B cell (primary cell): Measurements from ENCODE around the gene POLN. TPM values are rescaled to one million over a fixed set of nuclear protein-coding genes. Genes with fewer than 3 reads are reported as not detected.

Experiments
- ATAC-seq: fragments of 200-7000 bp; cut with Tn5 transposase; one replicate; pipeline ENCODE4 v1.10.0; 2021; ENCODE audit warnings: low read depth, mild to moderate bottlenecking, moderate number of reproducible peaks, moderate library complexity
- CTCF ChIA-PET: fragments of 350-600 bp; sonication (Branson Sonifier 250); formaldehyde crosslinking; loops from one replicate; lab custom pipeline; 2021; ENCODE audit warnings: antibody characterized with exemption, inconsistent platforms; lab: Charles Lee
- POLR2A ChIA-PET: fragments of 350-600 bp; sonication (Branson Sonifier 250); formaldehyde crosslinking; loops from one replicate; lab custom pipeline; 2021; ENCODE audit warnings: antibody characterized with exemption; lab: Charles Lee
- DNase-seq: peaks from one replicate; pipeline ENCODE4 v3.0.0; 2013
- H2AFZ ChIP-seq: 2 replicates; pipeline ENCODE4 v1.6.1; 2012; ENCODE audit warnings: mild to moderate bottlenecking, low read depth, low read length; ENCODE audit not compliant: insufficient read depth, poor library complexity, severe bottlenecking
- H3K27ac ChIP-seq, 2 donors: 1 replicate in 1 of 2; 2 replicates in 1 of 2; pipeline ENCODE4 v1.5.1; 2012 to 2013; ENCODE audit warnings: low read length in 2 of 2, mild to moderate bottlenecking in 2 of 2, moderate library complexity in 1 of 2
- H3K27me3 ChIP-seq, 4 experiments: fragments of 200-600 bp in 1 of 4; sonication (generic) in 1 of 4; replicated peaks in 1 of 4; 1 replicate in 2 of 4; 2 replicates in 2 of 4; pipeline versions ENCODE4 v1.6.1 to v1.7.0; 2013 to 2016; ENCODE audit warnings: low read length in 3 of 4, mild to moderate bottlenecking in 2 of 4, mixed read lengths in 1 of 4, moderate library complexity in 1 of 4; ENCODE audit not compliant: insufficient read depth in 4 of 4, control insufficient read depth in 3 of 4; ENCODE audit errors: control extremely low read depth in 1 of 4
- H3K36me3 ChIP-seq, 2 experiments: replicated peaks in 1 of 2; 1 replicate in 1 of 2; 2 replicates in 1 of 2; pipeline versions ENCODE4 v1.6.1 to v1.7.1; 2013; ENCODE audit warnings: low read length in 1 of 2; ENCODE audit not compliant: insufficient read depth in 2 of 2, control insufficient read depth in 1 of 2; ENCODE audit errors: control extremely low read depth in 1 of 2, extremely low read depth in 1 of 2
- H3K4me1 ChIP-seq, 2 donors: fragments of 200-600 bp in 1 of 2; sonication (generic) in 1 of 2; 1 replicate in 1 of 2; 2 replicates in 1 of 2; pipeline versions ENCODE4 v1.5.1 to v1.6.1; 2013 to 2017; ENCODE audit warnings: low read length in 2 of 2; ENCODE audit not compliant: control insufficient read depth in 2 of 2, insufficient read depth in 2 of 2
- H3K4me2 ChIP-seq: replicated peaks from 2 replicates; pipeline ENCODE3; 2012; ENCODE audit warnings: mild to moderate bottlenecking, low read depth, low read length; ENCODE audit not compliant: poor library complexity, severe bottlenecking
- H3K4me3 ChIP-seq, 5 experiments: fragments of 200-600 bp in 1 of 5; sonication (generic) in 1 of 5; 1 replicate in 3 of 5; 2 replicates in 2 of 5; pipeline versions ENCODE4 v1.5.1 to v1.7.0; 2011 to 2016; ENCODE audit warnings: low read length in 4 of 5, mild to moderate bottlenecking in 4 of 5, low read depth in 2 of 5, control low read depth in 1 of 5, moderate library complexity in 1 of 5; ENCODE audit not compliant: insufficient read depth in 1 of 5; ENCODE audit errors: control extremely low read depth in 1 of 5, extremely low read depth in 1 of 5
- H3K79me2 ChIP-seq: fragments of 200-600 bp; sonication (generic); one replicate; pipeline ENCODE4 v1.6.0; 2016; ENCODE audit warnings: low read length; ENCODE audit not compliant: control insufficient read depth, insufficient read depth
- H3K9ac ChIP-seq: fragments of 200-600 bp; sonication (generic); 2 replicates; pipeline ENCODE4 v1.6.1; 2017; ENCODE audit warnings: mild to moderate bottlenecking, low read length, moderate library complexity
- H3K9me3 ChIP-seq, 3 donors: one replicate each; pipeline versions ENCODE4 v1.6.1 to v1.7.1; 2013; ENCODE audit warnings: low read length in 2 of 3; ENCODE audit not compliant: control insufficient read depth in 2 of 3, insufficient read depth in 1 of 3; ENCODE audit errors: control extremely low read depth in 1 of 3
- H4K20me1 ChIP-seq: 2 replicates; pipeline ENCODE4 v1.6.0; 2012; ENCODE audit warnings: mild to moderate bottlenecking, low read length; ENCODE audit not compliant: insufficient read depth, control insufficient read depth, poor library complexity, severe bottlenecking
- H3K27ac Mint-ChIP-seq: one replicate; pipeline ENCODE4 v1.8.0; 2021; ENCODE audit warnings: mixed read lengths
- H3K27me3 Mint-ChIP-seq: one replicate; pipeline ENCODE4 v1.8.0; 2021; ENCODE audit warnings: mixed read lengths
- H3K4me1 Mint-ChIP-seq: one replicate; pipeline ENCODE4 v1.8.0; 2021; ENCODE audit warnings: mixed read lengths
- H3K4me3 Mint-ChIP-seq: one replicate; pipeline ENCODE4 v1.8.0; 2021; ENCODE audit warnings: mixed read lengths
- H3K9me3 Mint-ChIP-seq: one replicate; pipeline ENCODE4 v1.8.0; 2022; ENCODE audit warnings: mixed read lengths; ENCODE audit not compliant: insufficient read depth
- EZH2 ChIP-seq: IDR thresholded peaks from 2 replicates; pipeline ENCODE4 v1.6.1; 2012; ENCODE audit warnings: borderline replicate concordance, low read depth, mild to moderate bottlenecking, moderate library complexity, low read length; ENCODE audit not compliant: insufficient read depth, poor library complexity, severe bottlenecking
- WGBS: methylation state at CpG from one replicate; pipeline ENCODE4 v1.1.5; 2013; ENCODE audit warnings: missing lambda C conversion rate; ENCODE audit not compliant: insufficient coverage; 5-methylcytosine and 5-hydroxymethylcytosine counted together
- intact Hi-C: fragments of 100-400 bp; cut with micrococcal nuclease; formaldehyde crosslinking; loops from one replicate; pipeline ENCODE4 v1.10.0; 2022
- polyA plus RNA-seq: library from polyadenylated mRNA; depleted of rRNA; stranded (reverse); fragments of >200 nt; gene quantifications from 2 replicates; pipeline ENCODE4 v1.2.3, GENCODE V29; 2012
- total RNA-seq, 2 donors: library from RNA; stranded (reverse); fragments of 120-200 nt in 1 of 2; gene quantifications; 1 replicate in 1 of 2; 2 replicates in 1 of 2; pipeline versions ENCODE4 v1.2.3 to v1.2.4, GENCODE V29; 2013 to 2022
- TF ChIP-seq, protein P1 (sequence below): fragments of 200-600 bp; IDR thresholded peaks from one replicate; pipeline ENCODE4 v1.8.0; 2022; ENCODE audit warnings: antibody characterized with exemption, mild to moderate bottlenecking

Gene POLN
- total and polyA plus RNA-seq, 2 donors (not counting 1 experiment from before 2014, with no cell fraction given) = 0.73 to 1.5 TPM

DNA sequence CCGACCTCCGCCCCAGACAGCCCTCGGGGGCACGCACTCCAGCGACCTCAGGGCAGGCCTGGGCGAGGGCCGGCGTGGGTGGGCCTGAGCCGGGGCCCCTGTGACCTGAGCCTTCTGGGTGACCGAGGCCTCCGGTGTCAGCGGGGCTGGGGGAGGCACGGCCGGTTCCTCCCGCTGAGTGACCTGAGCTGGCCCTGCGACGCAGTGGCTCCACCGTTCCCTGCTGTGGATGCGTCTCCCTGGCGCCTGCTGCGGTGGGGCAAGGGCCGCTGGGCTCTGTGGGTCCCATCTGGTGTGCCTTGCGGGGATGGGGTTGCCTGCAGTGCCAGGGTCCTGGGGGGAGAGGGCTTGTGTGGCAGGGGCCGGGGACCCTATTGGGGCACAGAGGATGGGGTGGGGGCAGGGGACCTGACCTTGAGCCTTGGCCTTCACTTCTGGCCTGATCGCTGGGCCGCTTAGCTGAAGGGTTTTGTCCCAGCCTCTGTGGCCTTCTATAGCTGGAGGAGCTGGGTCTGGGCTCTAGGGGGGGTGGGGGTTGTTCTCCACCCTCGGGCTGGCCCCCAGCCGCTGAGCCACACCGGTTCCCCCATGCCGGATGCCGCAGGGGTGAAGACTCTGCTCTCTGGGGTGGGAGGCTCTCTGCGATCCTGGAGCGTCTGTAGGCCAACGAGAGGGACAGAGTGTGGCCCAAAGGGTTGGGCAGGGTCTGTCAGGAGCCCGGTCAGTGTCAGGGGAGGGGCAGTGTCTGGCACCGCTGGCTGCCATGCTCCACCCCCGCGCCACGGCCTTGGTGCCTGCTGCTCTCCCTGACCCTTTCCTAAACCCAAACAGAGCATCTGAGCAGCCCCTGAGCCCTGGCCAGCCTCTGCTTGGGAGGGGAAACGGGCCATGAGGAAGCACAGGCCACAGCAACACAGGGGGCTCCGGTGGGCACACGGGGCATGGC lies 180.5 kb downstream of the POLN start:
- POLR2A ChIA-PET = no interaction called here

More for the DNA sequence above, 180.5 kb downstream of the POLN start:
- TF ChIP-seq, protein P1, sequence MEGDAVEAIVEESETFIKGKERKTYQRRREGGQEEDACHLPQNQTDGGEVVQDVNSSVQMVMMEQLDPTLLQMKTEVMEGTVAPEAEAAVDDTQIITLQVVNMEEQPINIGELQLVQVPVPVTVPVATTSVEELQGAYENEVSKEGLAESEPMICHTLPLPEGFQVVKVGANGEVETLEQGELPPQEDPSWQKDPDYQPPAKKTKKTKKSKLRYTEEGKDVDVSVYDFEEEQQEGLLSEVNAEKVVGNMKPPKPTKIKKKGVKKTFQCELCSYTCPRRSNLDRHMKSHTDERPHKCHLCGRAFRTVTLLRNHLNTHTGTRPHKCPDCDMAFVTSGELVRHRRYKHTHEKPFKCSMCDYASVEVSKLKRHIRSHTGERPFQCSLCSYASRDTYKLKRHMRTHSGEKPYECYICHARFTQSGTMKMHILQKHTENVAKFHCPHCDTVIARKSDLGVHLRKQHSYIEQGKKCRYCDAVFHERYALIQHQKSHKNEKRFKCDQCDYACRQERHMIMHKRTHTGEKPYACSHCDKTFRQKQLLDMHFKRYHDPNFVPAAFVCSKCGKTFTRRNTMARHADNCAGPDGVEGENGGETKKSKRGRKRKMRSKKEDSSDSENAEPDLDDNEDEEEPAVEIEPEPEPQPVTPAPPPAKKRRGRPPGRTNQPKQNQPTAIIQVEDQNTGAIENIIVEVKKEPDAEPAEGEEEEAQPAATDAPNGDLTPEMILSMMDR = no peak
- TF ChIP-seq EZH2 = no peak
- H2AFZ ChIP-seq = no peak overlapping the region
- no peaks in the 10 kb centered on the region for H3K79me2 ChIP-seq
- CTCF ChIA-PET = no interaction called here
- ATAC-seq = no peak
- intact Hi-C loops = no loop called here
- DNase-seq = no peak
- no peaks in the 10 kb centered on the region for H3K36me3 ChIP-seq
- H3K4me3 Mint-ChIP-seq = no peak overlapping the region
- no peaks in the 10 kb centered on the region for H3K9me3 Mint-ChIP-seq
- 89% methylated on average over 42 of the region's 42 CpGs for WGBS
- no peak overlapping the region for H3K9ac ChIP-seq
- H3K27ac ChIP-seq = no peak overlapping the region
- no peak overlapping the region for H3K27ac Mint-ChIP-seq
- no peak overlapping the region for H3K4me2 ChIP-seq
- H3K9me3 ChIP-seq = no peaks in the 10 kb centered on the region
- H4K20me1 ChIP-seq = no peaks in the 10 kb centered on the region
- H3K4me1 Mint-ChIP-seq = peaks cover 3% of the 10 kb centered on the region
- peaks cover 12% of the 10 kb centered on the region for H3K27me3 Mint-ChIP-seq
- peaks cover 0 to 19% (median 7%) of the 10 kb centered on the region in 4 experiments for H3K27me3 ChIP-seq
- H3K4me1 ChIP-seq = peaks cover 3 to 4% of the 10 kb centered on the region in 2 donors
- H3K4me3 ChIP-seq = no peak overlapping the region
